Smooth muscle cell (in vitro differentiated cells): ENCODE measurements around the gene SMPD3. TPM values are rescaled to one million over a fixed set of nuclear protein-coding genes. Genes with fewer than 3 reads are reported as not detected.

Experiments
- DNase-seq: peaks from one replicate; lab custom pipeline; 2025; ENCODE audit not compliant: unreplicated experiment; lab: John Stamatoyannopoulos, UW
- H2AFZ ChIP-seq: fragments of 200-600 bp; sonication (generic); 2 replicates; pipeline ENCODE4 v1.6.0; 2016; ENCODE audit warnings: antibody characterized with exemption, low read depth, mild to moderate bottlenecking
- H3F3A ChIP-seq: fragments of 200-600 bp; sonication (generic); 2 replicates; pipeline ENCODE4 v1.6.0; 2017; ENCODE audit warnings: antibody characterized with exemption, low read depth
- H3K27ac ChIP-seq: fragments of 200-600 bp; sonication (generic); 2 replicates; pipeline ENCODE4 v1.5.1; 2016; ENCODE audit warnings: low read depth, mild to moderate bottlenecking
- H3K27me3 ChIP-seq: fragments of 200-600 bp; sonication (generic); 2 replicates; pipeline ENCODE4 v1.6.1; 2016; ENCODE audit warnings: low read depth, mild to moderate bottlenecking
- H3K36me3 ChIP-seq: fragments of 200-600 bp; sonication (generic); 2 replicates; pipeline ENCODE4 v1.5.1; 2016; ENCODE audit warnings: low read depth
- H3K4me1 ChIP-seq: fragments of 200-600 bp; sonication (generic); 2 replicates; pipeline ENCODE4 v1.5.1; 2016; ENCODE audit warnings: low read depth
- H3K4me2 ChIP-seq: fragments of 200-600 bp; sonication (generic); 2 replicates; pipeline ENCODE4 v1.6.0; 2016; ENCODE audit warnings: mild to moderate bottlenecking
- H3K4me3 ChIP-seq: fragments of 200-600 bp; sonication (generic); 2 replicates; pipeline ENCODE4 v1.5.1; 2016; ENCODE audit warnings: mild to moderate bottlenecking
- H3K79me2 ChIP-seq: fragments of 200-600 bp; sonication (generic); 2 replicates; pipeline ENCODE4 v1.6.0; 2016; ENCODE audit warnings: low read depth, mild to moderate bottlenecking
- H3K9ac ChIP-seq: fragments of 200-600 bp; sonication (generic); 2 replicates; pipeline ENCODE4 v1.6.0; 2016; ENCODE audit warnings: low read depth
- H3K9me3 ChIP-seq: fragments of 200-600 bp; sonication (generic); replicated peaks from 2 replicates; pipeline ENCODE4 v1.5.1; 2016; ENCODE audit warnings: low read depth
- H4K20me1 ChIP-seq: fragments of 200-600 bp; sonication (generic); 2 replicates; pipeline ENCODE4 v1.6.0; 2016; ENCODE audit warnings: low read depth
- CTCF ChIP-seq: fragments of 200-600 bp; sonication (generic); IDR thresholded peaks from 2 replicates; pipeline ENCODE4 v1.5.1; 2017; ENCODE audit warnings: borderline replicate concordance, mild to moderate bottlenecking, antibody characterized with exemption; ENCODE audit not compliant: insufficient read depth, poor library complexity, severe bottlenecking
- WGBS: methylation state at CpG from one replicate; pipeline ENCODE4 v1.1.7; 2016; ENCODE audit warnings: low lambda C conversion rate; 5-methylcytosine and 5-hydroxymethylcytosine counted together
- polyA plus RNA-seq: library from polyadenylated mRNA; unstranded; fragments of >200 nt; fragmentation: Nextera tagmentation; extraction: Ambion mirVana; gene quantifications from 2 replicates; pipeline ENCODE4 v1.2.1, GENCODE V29; 2016
- total RNA-seq: library from RNA; depleted of rRNA; stranded (reverse); fragments of >200 nt; gene quantifications from 2 replicates; pipeline ENCODE4 v1.2.3, GENCODE V29; 2014

Gene SMPD3
- total and polyA plus RNA-seq, 2 experiments from 2014 or later: 0.63 to 0.73 TPM

GRCh38 chr16:68355447-68356248, 92.7 kb downstream of the SMPD3 start:
- Histone ChIP-seq H3K79me2 (no peaks in the 10 kb centered on the region), H3K4me2 (no peak overlapping the region), H3K4me1 (no peaks in the 10 kb centered on the region), H3K9ac (no peak overlapping the region), H3K27ac (no peak overlapping the region), H4K20me1 (peaks cover under 1% of the 10 kb centered on the region), H3K36me3 (no peaks in the 10 kb centered on the region), H3K9me3 (no peaks in the 10 kb centered on the region), H2AFZ (no peak overlapping the region), H3F3A (no peaks in the 10 kb centered on the region), H3K27me3 (no peaks in the 10 kb centered on the region), H3K4me3 (no peak overlapping the region)
- 98% methylated on average over 28 of the region's 28 CpGs for WGBS
- DNase-seq: no peak
- TF ChIP-seq CTCF: peak; percentile 19

- 100% methylated on average over 8 of the region's 9 CpGs for WGBS
- Histone ChIP-seq H3F3A (no peaks in the 10 kb centered on the region), H3K9ac (no peak overlapping the region), H3K27ac (no peak overlapping the region), H3K4me3 (no peak overlapping the region), H3K4me1 (no peaks in the 10 kb centered on the region), H3K4me2 (no peak overlapping the region), H3K9me3 (no peaks in the 10 kb centered on the region), H3K79me2 (no peaks in the 10 kb centered on the region), H3K27me3 (no peaks in the 10 kb centered on the region), H2AFZ (no peak overlapping the region), H3K36me3 (no peaks in the 10 kb centered on the region), H4K20me1 (peaks cover 5% of the 10 kb centered on the region)
- DNase-seq: no peak
- no peak for TF ChIP-seq CTCF
Observed at GRCh38 chr16:68354816-68355215, 93.5 kb downstream of the SMPD3 start.

- Histone ChIP-seq H3K4me2 (no peak overlapping the region), H2AFZ (no peak overlapping the region), H4K20me1 (peaks cover 5% of the 10 kb centered on the region), H3F3A (no peaks in the 10 kb centered on the region), H3K27ac (no peak overlapping the region), H3K79me2 (no peaks in the 10 kb centered on the region), H3K9ac (no peak overlapping the region), H3K4me1 (no peaks in the 10 kb centered on the region), H3K9me3 (no peaks in the 10 kb centered on the region), H3K4me3 (no peak overlapping the region), H3K27me3 (no peaks in the 10 kb centered on the region), H3K36me3 (no peaks in the 10 kb centered on the region)
- DNase-seq: no peak
- TF ChIP-seq CTCF: no peak
- WGBS: 94% methylated on average over 13 of the region's 13 CpGs
Observed at GRCh38 chr16:68353366-68353765, 94.9 kb downstream of the SMPD3 start.

- Histone ChIP-seq H3K4me1 (no peaks in the 10 kb centered on the region), H3K4me3 (no peak overlapping the region), H3K27me3 (no peaks in the 10 kb centered on the region), H3K4me2 (no peak overlapping the region), H2AFZ (no peak overlapping the region), H3K27ac (no peak overlapping the region), H3K36me3 (no peaks in the 10 kb centered on the region), H4K20me1 (peaks cover 5% of the 10 kb centered on the region), H3K79me2 (no peaks in the 10 kb centered on the region), H3F3A (no peaks in the 10 kb centered on the region), H3K9me3 (no peaks in the 10 kb centered on the region), H3K9ac (no peak overlapping the region)
- no peak for DNase-seq
- 93% methylated on average over 8 of the region's 11 CpGs for WGBS
- no peak for TF ChIP-seq CTCF
Observed at GRCh38 chr16:68351991-68352431, 96.3 kb downstream of the SMPD3 start.
